Activated naive CD4-positive, alpha-beta T cell treated with Interleukin-2 at 50 U/mL for 16 hours (primary cell): ENCODE measurements around the gene HBZ.
"Not testable (repeated sequence)": the region's sequence is repeated elsewhere in the genome, so short reads cannot be mapped to it uniquely, and the experiment has no call there.

Experiments
- DNase-seq: peaks from one replicate; pipeline ENCODE4 v3.0.0-alpha.2; 2020

HBZ gene

GRCh38 chr16:180101-180675 lies 27.7 kb downstream of the HBZ start, which contains the start of gene HBQ1:
Gene HBQ1, plus strand, starts transcription at chr16:180459. Its CDS starts 28 bp downstream, at chr16:180487.
- peak; percentile 35 for DNase-seq

- peak; percentile 86 for DNase-seq
Measured at GRCh38 chr16:180681-181564, 28.5 kb downstream of the HBZ start.

- no peak for DNase-seq
Measured at GRCh38 chr16:181565-182021, 29.1 kb downstream of the HBZ start.

GRCh38 chr16:183005-183404 lies 30.6 kb downstream of the HBZ start:
- no peak for DNase-seq

GRCh38 chr16:185213-185612 lies 32.8 kb downstream of the HBZ start:
- no peak for DNase-seq

- DNase-seq: no peak
Measured at GRCh38 chr16:185691-186090, 33.2 kb downstream of the HBZ start.

GRCh38 chr16:187330-187729 lies 34.9 kb downstream of the HBZ start:
- no peak for DNase-seq

- no peak for DNase-seq
Measured at GRCh38 chr16:188674-189073, 36.2 kb downstream of the HBZ start.

- no peak for DNase-seq
Measured at GRCh38 chr16:189604-190186, 37.3 kb downstream of the HBZ start.

- no peak for DNase-seq
Measured at GRCh38 chr16:191831-192230, 39.4 kb downstream of the HBZ start.

GRCh38 chr16:192686-193085 lies 40.2 kb downstream of the HBZ start:
- no peak for DNase-seq

GRCh38 chr16:193441-193840 lies 41.0 kb downstream of the HBZ start:
- DNase-seq: no peak

- DNase-seq: no peak
Measured at GRCh38 chr16:194516-194915, 42.1 kb downstream of the HBZ start.

GRCh38 chr16:200388-200787 lies 47.9 kb downstream of the HBZ start:
- no peak for DNase-seq

GRCh38 chr16:203246-203645 lies 50.8 kb downstream of the HBZ start:
- DNase-seq: no peak

GRCh38 chr16:204046-204445 lies 51.6 kb downstream of the HBZ start:
- DNase-seq: not testable (repeated sequence)
